Measurements from ENCODE around the gene RPS5.
A peak's percentile ranks its signal among the peaks of the same experiment; 100 is the strongest.
"Not testable (repeated sequence)": the region's sequence is repeated elsewhere in the genome, so short reads cannot be mapped to it uniquely, and the experiment has no call there.

Gene RPS5

DNA sequence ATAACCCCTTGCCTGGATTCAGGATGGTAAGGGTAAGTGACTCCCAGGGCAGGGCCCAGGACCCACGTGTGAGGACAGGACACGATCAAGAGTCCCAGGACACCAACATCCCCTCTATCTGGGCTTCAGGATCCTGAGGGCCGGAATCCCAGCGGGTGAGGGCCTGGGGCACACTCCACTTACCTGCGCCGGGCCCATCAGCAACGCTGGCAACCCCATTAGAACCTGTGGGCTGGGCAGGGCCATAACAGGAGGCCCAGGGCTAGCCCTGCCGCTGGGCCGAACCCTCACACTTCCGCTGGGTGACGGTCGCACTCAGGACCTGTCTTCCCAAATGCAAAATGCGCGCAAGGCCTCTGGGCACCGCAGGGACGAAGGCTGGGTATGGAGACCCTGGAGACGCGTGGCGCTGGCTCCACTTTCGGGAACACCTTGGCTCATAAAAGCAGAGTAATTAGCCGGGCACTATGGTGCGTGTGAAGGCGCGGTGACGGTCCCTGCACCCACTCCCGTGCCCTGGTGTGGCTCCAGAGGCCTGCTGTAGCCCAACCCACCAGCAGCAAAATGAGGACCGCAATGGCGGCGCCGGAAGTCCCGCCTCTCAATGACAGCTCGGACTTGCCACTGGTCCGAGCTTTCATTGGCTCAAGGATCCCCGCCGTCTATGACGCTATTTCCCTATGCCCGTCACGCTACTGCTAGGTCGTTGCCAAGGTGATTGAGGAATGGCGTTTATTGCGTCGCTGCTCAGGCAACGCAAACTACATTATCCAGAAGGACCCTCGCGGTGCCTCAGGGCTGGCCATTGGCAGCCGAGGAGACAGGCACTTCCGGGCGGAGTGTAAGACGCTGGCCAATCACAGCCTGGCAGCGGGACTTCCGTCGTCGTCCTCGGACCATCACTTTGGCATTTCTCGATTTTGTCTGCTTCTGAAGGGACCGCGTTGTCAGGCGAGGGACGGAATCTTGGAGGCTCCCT, 52.8 kb downstream of the RPS5 start, which contains the start of gene ZNF132:
Gene ZNF132 (minus strand): TSS at position 578 of the 979 bp plus-strand sequence. CDS start 332 bp downstream, at position 246.
- Histone ChIP-seq H3K9me3 (ENCODE audit: control insufficient read depth, low read length) (peaks cover 3% of the 10 kb centered on the region), H2AFZ (peak within 1 kb of the TSS; percentile 89), H3K4me3 (ENCODE audit: low read depth, low read length) (peak within 1 kb of the TSS; percentile 88), H3K79me2 (peaks cover 14% of the 10 kb centered on the region), H3K36me3 (ENCODE audit: control insufficient read depth, insufficient read depth, low read length) (peaks cover 10% of the 10 kb centered on the region), H3K4me1 (peaks cover 7% of the 10 kb centered on the region), H3K27me3 (ENCODE audit: control insufficient read depth, insufficient read depth, low read length) (no peaks in the 10 kb centered on the region), H3K27ac (peak within 1 kb of the TSS; percentile 81), H3K9ac (no peak within 1 kb of the TSS), H3K4me2 (ENCODE audit: low read length) (peak within 1 kb of the TSS; percentile 92)
- TF ChIP-seq, protein P1, sequence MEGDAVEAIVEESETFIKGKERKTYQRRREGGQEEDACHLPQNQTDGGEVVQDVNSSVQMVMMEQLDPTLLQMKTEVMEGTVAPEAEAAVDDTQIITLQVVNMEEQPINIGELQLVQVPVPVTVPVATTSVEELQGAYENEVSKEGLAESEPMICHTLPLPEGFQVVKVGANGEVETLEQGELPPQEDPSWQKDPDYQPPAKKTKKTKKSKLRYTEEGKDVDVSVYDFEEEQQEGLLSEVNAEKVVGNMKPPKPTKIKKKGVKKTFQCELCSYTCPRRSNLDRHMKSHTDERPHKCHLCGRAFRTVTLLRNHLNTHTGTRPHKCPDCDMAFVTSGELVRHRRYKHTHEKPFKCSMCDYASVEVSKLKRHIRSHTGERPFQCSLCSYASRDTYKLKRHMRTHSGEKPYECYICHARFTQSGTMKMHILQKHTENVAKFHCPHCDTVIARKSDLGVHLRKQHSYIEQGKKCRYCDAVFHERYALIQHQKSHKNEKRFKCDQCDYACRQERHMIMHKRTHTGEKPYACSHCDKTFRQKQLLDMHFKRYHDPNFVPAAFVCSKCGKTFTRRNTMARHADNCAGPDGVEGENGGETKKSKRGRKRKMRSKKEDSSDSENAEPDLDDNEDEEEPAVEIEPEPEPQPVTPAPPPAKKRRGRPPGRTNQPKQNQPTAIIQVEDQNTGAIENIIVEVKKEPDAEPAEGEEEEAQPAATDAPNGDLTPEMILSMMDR (IDR thresholded peaks at IDR 0.05): no peak

DNA sequence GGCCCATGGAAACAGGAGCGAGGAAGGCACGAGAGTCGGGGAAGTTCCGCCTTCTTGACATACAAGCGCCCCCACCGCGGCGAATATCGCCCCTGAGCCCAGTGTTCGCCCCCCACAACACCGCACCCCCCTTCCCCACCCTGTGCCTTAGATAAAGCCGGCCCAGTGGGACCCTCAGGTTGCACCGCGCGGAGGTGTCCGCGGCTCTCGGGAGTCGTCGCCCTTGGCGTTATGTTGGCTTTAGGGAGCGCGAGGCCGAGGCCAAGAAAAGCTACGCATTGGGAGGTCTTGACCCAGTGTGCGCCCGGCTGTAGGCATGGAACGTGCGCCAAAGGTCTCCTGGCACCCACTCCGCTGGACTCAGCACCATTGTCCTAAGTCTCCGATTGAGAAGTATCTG, 53.5 kb downstream of the RPS5 start:
- Histone ChIP-seq H3K4me2 (ENCODE audit: low read length) (peak overlapping the region; percentile 92), H3K27ac (peak overlapping the region; percentile 81), H3K9me3 (ENCODE audit: control insufficient read depth, low read length) (peaks cover 3% of the 10 kb centered on the region), H3K9ac (no peak overlapping the region), H2AFZ (peak overlapping the region; percentile 89), H3K4me3 (ENCODE audit: low read depth, low read length) (peak overlapping the region; percentile 88), H3K36me3 (ENCODE audit: control insufficient read depth, insufficient read depth, low read length) (peaks cover 9% of the 10 kb centered on the region), H3K4me1 (peaks cover 7% of the 10 kb centered on the region), H3K79me2 (peaks cover 14% of the 10 kb centered on the region), H3K27me3 (ENCODE audit: control insufficient read depth, insufficient read depth, low read length) (no peaks in the 10 kb centered on the region)
- TF ChIP-seq, protein P1 (IDR thresholded peaks at IDR 0.05): no peak

DNA sequence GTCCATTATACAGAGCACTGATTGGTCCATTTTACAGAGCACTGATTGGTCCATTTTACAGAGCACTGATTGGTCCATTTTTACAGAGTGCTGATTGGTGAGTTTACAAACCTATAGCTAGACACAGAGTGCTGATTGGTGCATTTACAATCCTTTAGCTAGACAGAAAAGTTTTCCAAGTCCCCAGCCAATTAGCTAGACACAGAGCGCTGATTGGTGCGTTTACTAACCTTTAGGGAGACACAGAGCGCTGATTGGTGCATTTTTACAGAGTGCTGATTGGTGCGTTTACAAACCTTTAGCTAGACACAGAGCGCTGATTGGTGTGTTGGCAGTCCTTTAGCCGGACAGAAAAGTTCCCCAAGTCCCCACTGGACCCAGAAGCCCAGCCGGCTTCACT, 55.9 kb downstream of the RPS5 start:
- H3K36me3 ChIP-seq (ENCODE audit: control insufficient read depth, insufficient read depth, low read length); H3K4me2 ChIP-seq (ENCODE audit: low read length); H3K9me3 ChIP-seq (ENCODE audit: control insufficient read depth, low read length); H2AFZ ChIP-seq; H3K27ac ChIP-seq; H3K4me1 ChIP-seq; H3K9ac ChIP-seq; H3K4me3 ChIP-seq (ENCODE audit: low read depth, low read length); H3K27me3 ChIP-seq (ENCODE audit: control insufficient read depth, insufficient read depth, low read length): not testable (repeated sequence)
- H3K79me2 ChIP-seq: peaks cover 14% of the 10 kb centered on the region

Measured in parathyroid adenoma (tissue), 2 donors.